ENCODE results near the gene CCDC28B. TPM values are rescaled to one million over a fixed set of nuclear protein-coding genes. Genes with fewer than 3 reads are reported as not detected.

CCDC28B gene
- total RNA-seq, 1 donor from 2014 or later = 29.1 TPM

GRCh38 chr1:32170991-32171390 lies 29.4 kb upstream of the CCDC28B start:
- H3K4me1 ChIP-seq = no peaks in the 10 kb centered on the region
- intact Hi-C loops (cut with DNase I) = loop anchor here (10.0 kb wide), 1 partner anchor 156 kb away; the partner anchor contains the start of gene KHDRBS1
- DNase-seq (ENCODE audit: low spot score in 2 of 2) = no peak
- no peak overlapping the region for H3K4me3 ChIP-seq
- H3K27ac ChIP-seq = no peak overlapping the region
- no peaks in the 10 kb centered on the region for H3K9me3 ChIP-seq
- H3K27me3 ChIP-seq = no peaks in the 10 kb centered on the region
- TF ChIP-seq CTCF (IDR thresholded peaks at IDR 0.05) = no peak
- peaks cover 79 to 82% of the 10 kb centered on the region in 2 donors for H3K36me3 ChIP-seq

- Histone ChIP-seq H3K27ac (no peak overlapping the region), H3K4me3 (no peak overlapping the region), H3K4me1 (no peaks in the 10 kb centered on the region), H3K9me3 (no peaks in the 10 kb centered on the region), H3K36me3 (peaks cover 64 to 65% of the 10 kb centered on the region in 2 donors), H3K27me3 (no peaks in the 10 kb centered on the region)
- intact Hi-C loops (cut with DNase I) = loop anchor here (10.0 kb wide), 1 partner anchor 158 kb away; the partner anchor contains the start of gene KHDRBS1
- DNase-seq (ENCODE audit: low spot score in 2 of 2) = no peak
- TF ChIP-seq CTCF (IDR thresholded peaks at IDR 0.05) = no peak
Measured at GRCh38 chr1:32172621-32173245, 27.7 kb upstream of the CCDC28B start.

- no peaks in the 10 kb centered on the region for H3K27me3 ChIP-seq
- H3K36me3 ChIP-seq = peaks cover 16 to 33% of the 10 kb centered on the region in 2 donors
- peaks cover 15 to 20% of the 10 kb centered on the region in 2 donors for H3K4me1 ChIP-seq
- H3K4me3 ChIP-seq = peak overlapping the region; percentile 73 to 79
- H3K27ac ChIP-seq = peak overlapping the region; percentile 94
- H3K9me3 ChIP-seq = no peaks in the 10 kb centered on the region
- intact Hi-C loops (cut with DNase I) = loop anchor here (1.0 to 10.0 kb wide), 5 partner anchors 62 to 164 kb away; partner anchors contain the start of genes HDAC1, KHDRBS1, KPNA6 and TMEM39B
- no peak for DNase-seq (ENCODE audit: low spot score in 2 of 2)
- TF ChIP-seq CTCF (IDR thresholded peaks at IDR 0.05) = no peak
Measured at GRCh38 chr1:32178380-32179192, 21.8 kb upstream of the CCDC28B start.

GRCh38 chr1:32179193-32179442 lies 21.3 kb upstream of the CCDC28B start:
- H3K9me3 ChIP-seq = no peaks in the 10 kb centered on the region
- intact Hi-C loops (cut with DNase I) = loop anchor here (1.0 to 10.0 kb wide), 5 partner anchors 62 to 164 kb away; partner anchors contain the start of genes HDAC1, KHDRBS1, KPNA6 and TMEM39B
- no peak for TF ChIP-seq CTCF (IDR thresholded peaks at IDR 0.05)
- H3K27me3 ChIP-seq = no peaks in the 10 kb centered on the region
- peak overlapping the region; percentile 94 for H3K27ac ChIP-seq
- H3K4me3 ChIP-seq = peak overlapping the region; percentile 73 to 79
- DNase-seq (ENCODE audit: low spot score in 2 of 2) = no peak
- peaks cover 15 to 32% of the 10 kb centered on the region in 2 donors for H3K36me3 ChIP-seq
- peaks cover 17 to 24% of the 10 kb centered on the region in 2 donors for H3K4me1 ChIP-seq

GRCh38 chr1:32179443-32180185 lies 20.8 kb upstream of the CCDC28B start, which contains the start of gene TXLNA:
Gene TXLNA (plus strand): TSS chr1:32179675. CDS start chr1:32180346, 671 bp downstream.
- Histone ChIP-seq H3K9me3 (no peaks in the 10 kb centered on the region), H3K4me3 (peak within 1 kb of the TSS; percentile 73 to 79), H3K27ac (peak within 1 kb of the TSS; percentile 94), H3K36me3 (peaks cover 16 to 34% of the 10 kb centered on the region in 2 donors), H3K4me1 (peaks cover 19 to 29% of the 10 kb centered on the region in 2 donors), H3K27me3 (no peaks in the 10 kb centered on the region)
- intact Hi-C loops (cut with DNase I) = loop anchor here (1.0 to 10.0 kb wide), 7 partner anchors 21 to 165 kb away; partner anchors contain the start of genes CCDC28B, EIF3I, HDAC1 and KHDRBS1
- DNase-seq (ENCODE audit: low spot score in 2 of 2) = peak; percentile 87 to 98
- peak in 1 of 3 experiments; percentile 36 for TF ChIP-seq CTCF (IDR thresholded peaks at IDR 0.05)
